K562 (cell line): ENCODE data around the gene MMP15. TPM values are rescaled to one million over a fixed set of nuclear protein-coding genes. Genes with fewer than 3 reads are reported as not detected.

ENCODE experiments used
- ATAC-seq: fragments of 200-7000 bp; cut with Tn5 transposase; 3 replicates; pipeline ENCODE4 v1.9.1; 2020; ENCODE audit warnings: moderate library complexity
- BruUV-seq: library from RNA; stranded (reverse); fragments of 400-500 nt; replicated peaks from 2 replicates; lab custom pipeline; 2021; lab: Mats Ljungman, UMichigan
- CTCF ChIA-PET: fragments of 300-600 bp; formaldehyde crosslinking; extraction: SDS; loops from one replicate; lab custom pipeline; 2021; ENCODE audit warnings: low intra/inter-chr PET ratio; lab: Yijun Ruan, JAX
- POLR2A ChIA-PET: fragments of 300-600, 350-650 bp; sonication (Branson Sonifier 250); formaldehyde crosslinking; extraction: SDS; loops from one replicate; lab custom pipeline; 2021; ENCODE audit warnings: antibody characterized with exemption, inconsistent platforms; lab: Yijun Ruan, JAX
- DNase-seq, 4 experiments: peaks; one replicate each; pipeline versions ENCODE4 v3.0.0 to v3.0.0-alpha.2; 2011 to 2018; ENCODE audit warnings: low spot score in 3 of 4, mixed read lengths in 3 of 4; ENCODE audit errors: extremely low read depth in 1 of 4
- FAIRE-seq: peaks from 2 replicates; lab custom pipeline; 2011; peaks lifted over from hg19 to GRCh38; lab: Jason Lieb, UNC
- H2AFZ ChIP-seq: 2 replicates; pipeline ENCODE4 v1.6.0; 2011; ENCODE audit warnings: low read depth, low read length, control low read depth, inconsistent platforms
- H3K27ac ChIP-seq: fragments of 200-600 bp; 3 replicates; pipeline ENCODE4 v1.8.0; 2011; ENCODE audit warnings: low read depth, mild to moderate bottlenecking, control low read depth, inconsistent platforms, low read length, moderate library complexity, mixed read lengths; ENCODE audit errors: extremely low read depth
- H3K27me3 ChIP-seq, 2 experiments: fragments of 300-600 bp in 1 of 2; 2 replicates in 1 of 2; 3 replicates in 1 of 2; pipeline versions ENCODE4 v1.6.0 to v1.8.0; 2011; ENCODE audit warnings: inconsistent platforms in 2 of 2, low read length in 2 of 2, mild to moderate bottlenecking in 1 of 2, mixed read lengths in 1 of 2, moderate library complexity in 1 of 2; ENCODE audit not compliant: control insufficient read depth in 2 of 2, insufficient read depth in 2 of 2
- H3K36me3 ChIP-seq: fragments of 300-600 bp; 3 replicates; pipeline ENCODE4 v1.8.0; 2011; ENCODE audit warnings: mild to moderate bottlenecking, low read length, inconsistent platforms; ENCODE audit not compliant: control insufficient read depth, insufficient read depth
- H3K4me1 ChIP-seq, 2 experiments: fragments of 200-600 bp in 1 of 2; replicated peaks in 1 of 2; 2 replicates in 1 of 2; 3 replicates in 1 of 2; pipeline versions ENCODE4 v1.5.1 to v1.8.0; 2011; ENCODE audit warnings: inconsistent platforms in 2 of 2, low read length in 2 of 2, mild to moderate bottlenecking in 1 of 2, mixed read lengths in 1 of 2, moderate library complexity in 1 of 2; ENCODE audit not compliant: control insufficient read depth in 2 of 2, insufficient read depth in 2 of 2
- H3K4me2 ChIP-seq: 2 replicates; pipeline ENCODE4 v1.6.1; 2011; ENCODE audit warnings: low read length, control low read depth, inconsistent platforms, mixed read lengths; ENCODE audit not compliant: insufficient read depth
- H3K4me3 ChIP-seq: fragments of 200-600 bp; sonication (generic), shearing (Covaris generic); 2 replicates; pipeline ENCODE4 v1.5.1; 2016; ENCODE audit warnings: control low read depth, inconsistent platforms
- H3K79me2 ChIP-seq: fragments of 200-600 bp; 3 replicates; pipeline ENCODE4 v1.8.0; 2011; ENCODE audit warnings: low read length, inconsistent platforms; ENCODE audit not compliant: control insufficient read depth, insufficient read depth
- H3K9ac ChIP-seq, 2 experiments: 2 replicates each; pipeline versions ENCODE4 v1.6.0 to v1.6.1; 2011; ENCODE audit warnings: low read depth in 2 of 2, low read length in 2 of 2, control low read depth in 1 of 2, inconsistent platforms in 1 of 2, mild to moderate bottlenecking in 1 of 2, mixed read lengths in 1 of 2; ENCODE audit not compliant: insufficient read depth in 1 of 2
- H3K9me1 ChIP-seq: one replicate; pipeline ENCODE4 v1.6.0; 2011; ENCODE audit warnings: inconsistent platforms, mild to moderate bottlenecking, low read length, moderate library complexity; ENCODE audit not compliant: control insufficient read depth, insufficient read depth
- H3K9me3 ChIP-seq: replicated peaks from 2 replicates; pipeline ENCODE4 v1.5.1; 2011; ENCODE audit warnings: low read depth, low read length, inconsistent platforms; ENCODE audit not compliant: control insufficient read depth, insufficient read depth
- H4K20me1 ChIP-seq: replicated peaks from 2 replicates; pipeline ENCODE4 v1.6.1; 2011; ENCODE audit warnings: low read length, inconsistent platforms, mixed read lengths; ENCODE audit not compliant: control insufficient read depth, insufficient read depth
- CBX1 ChIP-seq: sonication (generic); IDR thresholded peaks from 2 replicates; pipeline ENCODE4 v1.6.1; 2016; ENCODE audit warnings: antibody characterized with exemption, low read depth, mild to moderate bottlenecking
- DNMT1 ChIP-seq: fragments of 450-650 bp; IDR thresholded peaks from 2 replicates; pipeline ENCODE4 v1.6.1; 2016; ENCODE audit warnings: antibody characterized with exemption, mild to moderate bottlenecking
- IFI16 ChIP-seq: fragments of 250-450 bp; sonication (Bioruptor Pico); IDR thresholded peaks from 2 replicates; pipeline ENCODE4 v2.1.2; 2022; ENCODE audit warnings: mild to moderate bottlenecking, inconsistent platforms
- NCOR1 ChIP-seq: fragments of 450-650 bp; IDR thresholded peaks from 2 replicates; pipeline ENCODE4 v1.6.1; 2016; ENCODE audit warnings: mild to moderate bottlenecking, moderate library complexity
- RAD21 ChIP-seq, 2 experiments: fragments of 250-450 bp in 1 of 2; fragments of 450-650 bp in 1 of 2; sonication (Bioruptor Pico) in 1 of 2; formaldehyde crosslinking in 1 of 2; IDR thresholded peaks in 1 of 2; conservative IDR thresholded peaks in 1 of 2; 2 replicates each; pipeline versions ENCODE4 v1.4.0 to v1.8.0; 2020 to 2022; ENCODE audit warnings: mild to moderate bottlenecking in 2 of 2, moderate library complexity in 1 of 2
- STAG1 ChIP-seq: sonication (generic); formaldehyde crosslinking; IDR thresholded peaks from 2 replicates; pipeline ENCODE4 v1.5.0; 2020; ENCODE audit warnings: missing genetic modification reagents, borderline replicate concordance
- TFAP4 ChIP-seq: sonication (generic); formaldehyde crosslinking; IDR thresholded peaks from 2 replicates; pipeline ENCODE4 v1.8.0; 2022; ENCODE audit warnings: missing genetic modification reagents, mild to moderate bottlenecking, moderate library complexity, borderline replicate concordance
- TOE1 ChIP-seq, 2 experiments: fragments of 450-650 bp in 1 of 2; sonication (generic) in 1 of 2; formaldehyde crosslinking in 1 of 2; IDR thresholded peaks; 2 replicates each; pipeline versions ENCODE4 v1.7.1 to v1.8.0; 2016 to 2022; ENCODE audit warnings: borderline replicate concordance in 2 of 2, mild to moderate bottlenecking in 2 of 2, antibody characterized with exemption in 1 of 2, inconsistent platforms in 1 of 2, low read depth in 1 of 2, missing genetic modification reagents in 1 of 2, moderate library complexity in 1 of 2
- ZBTB49 ChIP-seq: sonication (generic); formaldehyde crosslinking; IDR thresholded peaks from 2 replicates; pipeline ENCODE4 v1.8.0; 2022; ENCODE audit warnings: missing genetic modification reagents, mild to moderate bottlenecking, borderline replicate concordance
- ZC3H8 ChIP-seq: fragments of 450-650 bp; IDR thresholded peaks from 2 replicates; pipeline ENCODE4 v1.6.1; 2017
- ZNF146 ChIP-seq: IDR thresholded peaks from one replicate; pipeline ENCODE4 v1.6.1; 2018; ENCODE audit warnings: missing compliant biosample characterization; ENCODE audit not compliant: unreplicated experiment
- WGBS: fragments of 100-300 bp; shearing (Covaris generic); methylation state at CpG from one replicate; pipeline ENCODE4 v1.1.6; 2016; ENCODE audit warnings: low coverage, mixed read lengths; ENCODE audit not compliant: insufficient coverage; ENCODE audit errors: missing lambda C conversion rate; 5-methylcytosine and 5-hydroxymethylcytosine counted together
- in situ Hi-C: fragments of 300-500 bp; cut with MboI; formaldehyde crosslinking; loops from 4 replicates; pipeline ENCODE4 v1.15.0; 2018; ENCODE audit warnings: inconsistent platforms, mixed read lengths
- intact Hi-C: fragments of 100-400 bp; cut with micrococcal nuclease; formaldehyde crosslinking; loops from 2 replicates; pipeline ENCODE4 v1.14.2; 2022
- polyA plus RNA-seq, 8 experiments: library from polyadenylated mRNA; depleted of rRNA in 4 of 8; stranded (reverse) in 5 of 8; unstranded in 3 of 8; fragments of >200 nt; fragmentation: Nextera tagmentation in 2 of 8; fragmentation: Illumina TruSeq in 1 of 8; extraction: Ambion mirVana in 2 of 8; extraction: Trizol in 1 of 8; gene quantifications; 2 replicates each; pipeline versions ENCODE4 v1.2.1 to v1.2.3, GENCODE V29; 2011 to 2014; ENCODE audit warnings: inconsistent platforms in 1 of 8, missing spikeins in 1 of 8
- total RNA-seq, 7 experiments: library from RNA; depleted of rRNA in 6 of 7; stranded (reverse); fragments of >200 nt in 6 of 7; fragmentation: Illumina TruSeq in 2 of 7; extraction: Trizol in 2 of 7; gene quantifications; 2 replicates each; pipeline versions ENCODE4 v1.2.1 to v1.2.3, GENCODE V29; 2011 to 2021; ENCODE audit warnings: low replicate concordance in 1 of 7
- TF ChIP-seq, protein P1 (sequence below), 3 experiments: IDR thresholded peaks in 2 of 3; conservative IDR thresholded peaks in 1 of 3; 2 replicates each; pipeline ENCODE4 v1.5.1; 2011 to 2012; ENCODE audit warnings: low read length in 3 of 3, mild to moderate bottlenecking in 3 of 3, control low read depth in 2 of 3, improper control_type of control experiment in 1 of 3, inconsistent platforms in 1 of 3, low read depth in 1 of 3, mixed read lengths in 1 of 3, moderate library complexity in 1 of 3; ENCODE audit not compliant: insufficient read depth in 2 of 3
- TF ChIP-seq, protein P2 (sequence below): fragments of 250-450 bp; sonication (Bioruptor Pico); IDR thresholded peaks from 2 replicates; pipeline ENCODE4 v1.5.0; 2020; ENCODE audit warnings: mild to moderate bottlenecking

Gene MMP15
- total and polyA plus RNA-seq, 9 of the 15 experiments (the other 6 are each of a cell fraction or from before 2014, with no cell fraction given) = 0.01 to 20.4 (median 5.5) TPM

DNA sequence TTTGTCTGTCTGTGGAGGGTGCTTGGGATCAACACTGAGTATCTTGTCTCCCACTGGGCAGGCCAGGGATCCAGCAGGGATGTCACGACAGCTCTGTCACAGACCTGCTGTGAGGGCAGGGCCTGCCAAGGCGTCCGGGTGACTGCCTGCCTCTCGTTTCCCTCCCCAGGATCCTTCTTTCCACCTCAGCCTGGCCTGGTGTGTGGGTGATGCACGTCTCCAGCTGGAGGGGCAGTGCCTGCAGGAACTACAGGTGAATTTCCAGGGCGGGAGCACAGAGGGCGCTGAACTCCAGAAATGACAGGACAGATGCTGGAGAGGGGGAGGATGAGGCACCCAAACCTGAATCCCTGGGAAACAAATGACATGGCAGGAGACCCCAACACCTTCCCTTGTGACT, 6.8 kb upstream of the MMP15 start:
- BruUV-seq = no TSS peak
- CTCF ChIA-PET = no interaction called here
- Histone ChIP-seq H2AFZ (no peak overlapping the region), H3K79me2 (no peaks in the 10 kb centered on the region), H3K9me1 (peaks cover 2% of the 10 kb centered on the region), H3K4me1 (peaks cover 0 to 6% of the 10 kb centered on the region in 2 experiments; a peak in 1 of 5 replicates), H4K20me1 (no peaks in the 10 kb centered on the region), H3K27ac (no peak overlapping the region), H3K36me3 (peaks cover 19% of the 10 kb centered on the region; the same call in 1 of the 3 replicates), H3K27me3 (no peaks in the 10 kb centered on the region), H3K4me2 (no peak overlapping the region)
- in situ Hi-C loops = loop anchor here (10.0 kb wide), 2 partner anchors 106 to 276 kb away; partner anchors contain the start of genes CFAP20 and PRSS54
- 69% methylated on average over 3 of the region's 7 CpGs for WGBS
- FAIRE-seq (no peak), DNase-seq (no peak)
- peak; percentile 16; the same call in 1 of the 2 replicates for TF ChIP-seq TFAP4 (CRISPR knock-in tag)
- TF ChIP-seq CBX1 = no peak
- peak in 1 of 2 experiments; percentile 32; a peak in 2 of 4 replicates for TF ChIP-seq RAD21 (CRISPR knock-in tag; conservative IDR thresholded peaks at IDR 0.05 in 1 of 2, IDR thresholded peaks at IDR 0.05 in 1 of 2)
- TF ChIP-seq TOE1 (IDR thresholded peaks at IDR 0.05; ENCODE audit: borderline replicate concordance) = no peak
- TF ChIP-seq TOE1 (CRISPR knock-in tag; IDR thresholded peaks at IDR 0.05; ENCODE audit: borderline replicate concordance, low read depth) = no peak
- TF ChIP-seq NCOR1 = no peak
- TF ChIP-seq, protein P1, sequence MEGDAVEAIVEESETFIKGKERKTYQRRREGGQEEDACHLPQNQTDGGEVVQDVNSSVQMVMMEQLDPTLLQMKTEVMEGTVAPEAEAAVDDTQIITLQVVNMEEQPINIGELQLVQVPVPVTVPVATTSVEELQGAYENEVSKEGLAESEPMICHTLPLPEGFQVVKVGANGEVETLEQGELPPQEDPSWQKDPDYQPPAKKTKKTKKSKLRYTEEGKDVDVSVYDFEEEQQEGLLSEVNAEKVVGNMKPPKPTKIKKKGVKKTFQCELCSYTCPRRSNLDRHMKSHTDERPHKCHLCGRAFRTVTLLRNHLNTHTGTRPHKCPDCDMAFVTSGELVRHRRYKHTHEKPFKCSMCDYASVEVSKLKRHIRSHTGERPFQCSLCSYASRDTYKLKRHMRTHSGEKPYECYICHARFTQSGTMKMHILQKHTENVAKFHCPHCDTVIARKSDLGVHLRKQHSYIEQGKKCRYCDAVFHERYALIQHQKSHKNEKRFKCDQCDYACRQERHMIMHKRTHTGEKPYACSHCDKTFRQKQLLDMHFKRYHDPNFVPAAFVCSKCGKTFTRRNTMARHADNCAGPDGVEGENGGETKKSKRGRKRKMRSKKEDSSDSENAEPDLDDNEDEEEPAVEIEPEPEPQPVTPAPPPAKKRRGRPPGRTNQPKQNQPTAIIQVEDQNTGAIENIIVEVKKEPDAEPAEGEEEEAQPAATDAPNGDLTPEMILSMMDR (IDR thresholded peaks at IDR 0.05 in 2 of 3, conservative IDR thresholded peaks at IDR 0.05 in 1 of 3; ENCODE audit: insufficient read depth in 2 of 3, low read depth in 1 of 3, low read length in 3 of 3) = peak; percentile 41 to 54 (median 44); a peak in 5 of 6 replicates
- TF ChIP-seq ZBTB49 (CRISPR knock-in tag) = no peak
- peak; percentile 30; the same call in 1 of the 2 replicates for TF ChIP-seq STAG1 (CRISPR knock-in tag)
- TF ChIP-seq ZC3H8 = no peak
- no peak for TF ChIP-seq IFI16 (CRISPR knock-in tag)
- TF ChIP-seq ZNF146 (CRISPR knock-in tag) = no peak
- TF ChIP-seq, protein P2, sequence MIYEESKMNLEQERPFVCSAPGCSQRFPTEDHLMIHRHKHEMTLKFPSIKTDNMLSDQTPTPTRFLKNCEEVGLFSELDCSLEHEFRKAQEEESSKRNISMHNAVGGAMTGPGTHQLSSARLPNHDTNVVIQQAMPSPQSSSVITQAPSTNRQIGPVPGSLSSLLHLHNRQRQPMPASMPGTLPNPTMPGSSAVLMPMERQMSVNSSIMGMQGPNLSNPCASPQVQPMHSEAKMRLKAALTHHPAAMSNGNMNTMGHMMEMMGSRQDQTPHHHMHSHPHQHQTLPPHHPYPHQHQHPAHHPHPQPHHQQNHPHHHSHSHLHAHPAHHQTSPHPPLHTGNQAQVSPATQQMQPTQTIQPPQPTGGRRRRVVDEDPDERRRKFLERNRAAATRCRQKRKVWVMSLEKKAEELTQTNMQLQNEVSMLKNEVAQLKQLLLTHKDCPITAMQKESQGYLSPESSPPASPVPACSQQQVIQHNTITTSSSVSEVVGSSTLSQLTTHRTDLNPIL (CRISPR knock-in tag) = no peak
- TF ChIP-seq DNMT1 = no peak
- TF ChIP-seq, all 486 proteins: peak for 4
- Histone ChIP-seq H3K4me3 (no peak overlapping the region), H3K9me3 (no peaks in the 10 kb centered on the region), H3K9ac (no peak overlapping the region)
- POLR2A ChIA-PET = interaction anchor here (0.9 kb wide), 2 partner anchors 94 to 267 kb away, joined by 3 read pairs; no protein-coding TSS in a partner anchor
- ATAC-seq = no peak
- intact Hi-C loops = no loop called here
